Kidney tubule cell (primary cell): ENCODE data around the gene EFEMP1.
"Not testable (repeated sequence)": the region's sequence is repeated elsewhere in the genome, so short reads cannot be mapped to it uniquely, and the experiment has no call there.

Experiments
- DNase-seq: peaks from one replicate; pipeline ENCODE4 v3.0.0-alpha.2; 2018; ENCODE audit warnings: low spot score

The EFEMP1 gene

GRCh38 chr2:55865096-55865835 lies 58.3 kb downstream of the EFEMP1 start:
- peak; percentile 36 for DNase-seq

DNA sequence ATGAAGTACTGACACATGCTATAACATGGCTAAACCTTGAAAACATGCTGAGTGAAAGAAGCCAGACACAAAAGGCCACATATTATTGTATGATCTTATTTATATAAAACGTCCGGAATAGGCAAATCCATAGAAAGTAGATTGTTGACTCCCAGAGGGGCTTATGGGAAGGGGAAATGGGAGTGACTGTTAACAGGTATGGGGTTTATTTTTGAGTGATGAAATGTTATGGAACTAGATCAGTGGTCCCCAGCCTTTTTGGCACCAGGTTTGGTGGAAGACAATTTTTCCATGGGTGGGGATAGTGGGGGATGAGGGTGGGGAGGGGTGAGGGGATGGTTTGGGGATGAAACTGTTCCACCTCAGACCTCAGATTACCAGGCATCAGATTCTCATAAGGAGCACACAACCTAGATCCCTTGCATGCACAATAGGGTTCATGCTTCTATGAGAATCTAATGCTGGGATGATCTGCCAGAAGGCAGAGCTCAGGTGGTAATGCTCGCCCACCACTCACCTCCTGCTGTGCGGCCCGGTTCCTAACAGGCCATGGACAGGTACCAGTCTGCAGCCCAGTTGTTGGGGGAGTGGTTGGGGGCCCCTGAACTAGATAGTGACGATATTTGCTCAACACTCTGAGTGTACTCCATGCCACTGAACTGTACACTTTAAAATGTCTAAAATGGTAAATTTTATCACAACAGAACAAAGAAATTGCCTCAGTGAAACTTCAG lies 59.1 kb downstream of the EFEMP1 start:
- no peak for DNase-seq

- DNase-seq = peak; percentile 98
Measured at GRCh38 chr2:55862673-55863390, 60.8 kb downstream of the EFEMP1 start.

GRCh38 chr2:55862246-55862645 lies 61.3 kb downstream of the EFEMP1 start:
- DNase-seq = peak; percentile 69

DNA sequence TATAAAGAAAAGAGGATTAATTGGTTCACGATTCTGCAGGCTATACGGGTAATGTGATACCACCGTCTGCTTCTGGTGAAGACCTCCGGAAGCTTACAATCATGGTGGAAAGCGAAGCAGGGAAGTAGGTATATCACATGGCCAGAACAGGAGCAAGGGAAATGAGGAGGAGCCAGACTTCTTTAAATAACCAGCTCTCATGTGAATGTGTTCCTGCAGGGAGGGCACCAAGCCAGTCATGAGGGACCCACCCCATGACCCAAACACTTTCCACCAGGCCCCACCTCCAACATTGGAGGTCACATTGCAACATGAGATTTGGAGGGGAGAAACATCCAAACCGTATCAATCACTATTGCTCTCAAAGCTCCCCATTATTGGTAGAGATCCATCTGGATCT lies 61.8 kb downstream of the EFEMP1 start:
- DNase-seq = no peak

DNA sequence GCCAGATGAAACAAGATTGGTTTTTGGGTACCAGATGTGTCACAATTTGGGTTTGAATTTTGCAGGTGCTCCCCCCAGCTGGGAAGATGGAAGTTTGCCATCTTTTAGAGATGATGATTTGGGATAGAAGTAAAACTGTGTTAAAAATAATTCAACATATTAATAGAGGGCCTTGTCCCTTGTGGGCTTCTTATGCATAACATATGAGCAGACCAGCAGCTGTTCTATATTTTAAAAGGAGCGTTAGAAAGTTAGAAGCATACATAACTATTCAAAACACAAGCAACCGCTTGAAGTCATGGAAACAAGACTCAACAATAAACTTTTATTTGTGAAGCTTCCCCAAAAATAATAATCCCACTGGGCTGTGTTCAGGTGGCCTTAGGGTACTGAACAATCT lies 62.8 kb downstream of the EFEMP1 start:
- no peak for DNase-seq

GRCh38 chr2:55859875-55860274 lies 63.7 kb downstream of the EFEMP1 start:
- DNase-seq = no peak

GRCh38 chr2:55857766-55858165 lies 65.8 kb downstream of the EFEMP1 start:
- DNase-seq = no peak

GRCh38 chr2:55856936-55857335 lies 66.6 kb downstream of the EFEMP1 start:
- peak; percentile 68 for DNase-seq

GRCh38 chr2:55848096-55848495 lies 75.5 kb downstream of the EFEMP1 start:
- no peak for DNase-seq

GRCh38 chr2:55846426-55846825 lies 77.2 kb downstream of the EFEMP1 start:
- no peak for DNase-seq

GRCh38 chr2:55844986-55845385 lies 78.6 kb downstream of the EFEMP1 start:
- no peak for DNase-seq

DNA sequence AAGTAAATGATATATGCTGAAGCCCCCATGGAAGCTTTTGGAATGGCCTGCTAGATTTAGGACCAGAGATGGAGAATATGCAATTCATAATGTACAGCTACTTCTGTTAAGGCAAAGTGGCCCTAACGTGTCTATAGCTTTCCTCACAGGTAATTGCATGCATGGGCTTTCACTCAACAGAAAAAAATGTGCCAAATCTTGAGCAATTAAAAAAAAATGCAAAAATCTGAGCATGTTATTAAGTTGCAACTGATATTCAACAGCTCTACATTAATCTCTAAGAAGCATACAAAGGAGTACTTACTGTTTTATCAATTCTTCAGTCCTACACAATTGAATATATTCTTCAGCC lies 79.6 kb downstream of the EFEMP1 start:
- no peak for DNase-seq

GRCh38 chr2:55843096-55843993 lies 80.2 kb downstream of the EFEMP1 start:
- peak; percentile 79 for DNase-seq

GRCh38 chr2:55842046-55842445 lies 81.5 kb downstream of the EFEMP1 start:
- peak; percentile 16 for DNase-seq

DNA sequence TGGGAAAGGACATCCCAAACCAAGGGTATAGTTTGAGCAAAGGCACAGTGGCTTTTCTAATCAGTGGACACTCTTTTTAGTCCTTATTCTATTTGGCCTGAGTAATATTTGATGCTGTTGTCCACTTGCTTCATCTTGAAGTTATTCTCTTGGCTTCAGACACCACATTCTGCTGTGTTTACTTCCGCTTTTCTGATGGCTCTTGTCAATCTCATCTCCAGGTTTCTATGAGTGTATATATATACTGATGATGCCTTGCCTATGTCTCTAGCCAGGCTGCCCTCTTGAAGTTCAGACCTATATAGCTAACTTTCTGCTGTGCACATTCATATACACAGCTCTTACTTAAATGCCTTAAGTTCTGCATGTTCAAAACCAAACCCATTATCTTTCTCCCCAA lies 83.1 kb downstream of the EFEMP1 start:
- DNase-seq = no peak

DNA sequence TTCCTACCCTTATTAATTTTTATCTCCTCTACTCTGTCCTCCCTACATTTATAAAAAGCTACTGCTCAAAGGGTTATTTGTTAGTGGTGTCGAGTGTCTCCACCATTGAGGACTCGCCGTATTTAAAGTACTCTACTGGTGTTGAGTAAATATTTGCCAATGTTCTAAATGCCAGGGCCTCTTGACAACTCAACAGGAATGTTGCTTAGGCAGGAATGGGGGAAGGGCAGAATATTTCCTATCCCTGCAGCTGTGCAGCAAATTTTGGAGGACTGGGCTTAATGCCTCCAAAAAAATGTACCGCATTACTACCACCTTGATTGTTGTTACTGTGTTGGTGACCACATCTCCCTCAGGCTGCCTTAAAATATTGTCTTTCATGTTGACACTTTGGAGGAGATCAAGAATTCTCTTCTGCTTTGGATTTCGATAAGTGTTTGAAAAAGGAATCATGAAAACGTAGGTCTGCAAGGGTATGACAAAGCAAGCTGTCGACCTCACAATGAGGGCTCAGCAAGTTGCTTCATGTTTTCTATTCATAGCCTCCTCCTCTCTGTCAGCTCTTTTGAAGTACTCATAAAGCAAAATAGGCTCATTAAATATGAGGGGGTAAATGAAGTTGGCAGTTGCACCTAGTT lies 84.3 kb downstream of the EFEMP1 start:
- peak; percentile 65 for DNase-seq

- no peak for DNase-seq
Measured at GRCh38 chr2:55838653-55839052, 84.9 kb downstream of the EFEMP1 start.

GRCh38 chr2:55838117-55838516 lies 85.5 kb downstream of the EFEMP1 start:
- not testable (repeated sequence) for DNase-seq

DNA sequence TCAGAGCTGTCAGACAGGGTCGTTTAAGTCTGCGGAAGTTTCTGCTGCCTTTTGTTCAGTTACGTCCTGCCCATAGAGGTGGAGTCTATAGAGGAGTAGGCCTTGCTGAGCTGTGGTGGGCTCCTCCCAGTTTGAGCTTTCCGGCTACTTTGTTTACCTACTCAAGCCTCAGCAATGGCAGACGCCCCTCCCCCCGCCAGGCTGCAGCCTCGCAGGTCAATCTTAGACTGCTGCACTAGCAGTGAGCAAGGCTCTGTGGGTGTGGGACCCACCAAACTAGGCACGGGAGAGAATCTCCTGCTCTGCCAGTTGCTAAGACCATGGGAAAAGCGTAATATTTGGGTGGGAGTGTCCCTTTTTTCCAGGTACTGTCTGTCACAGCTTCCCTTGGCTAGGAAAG lies 86.5 kb downstream of the EFEMP1 start:
- DNase-seq = no peak

DNA sequence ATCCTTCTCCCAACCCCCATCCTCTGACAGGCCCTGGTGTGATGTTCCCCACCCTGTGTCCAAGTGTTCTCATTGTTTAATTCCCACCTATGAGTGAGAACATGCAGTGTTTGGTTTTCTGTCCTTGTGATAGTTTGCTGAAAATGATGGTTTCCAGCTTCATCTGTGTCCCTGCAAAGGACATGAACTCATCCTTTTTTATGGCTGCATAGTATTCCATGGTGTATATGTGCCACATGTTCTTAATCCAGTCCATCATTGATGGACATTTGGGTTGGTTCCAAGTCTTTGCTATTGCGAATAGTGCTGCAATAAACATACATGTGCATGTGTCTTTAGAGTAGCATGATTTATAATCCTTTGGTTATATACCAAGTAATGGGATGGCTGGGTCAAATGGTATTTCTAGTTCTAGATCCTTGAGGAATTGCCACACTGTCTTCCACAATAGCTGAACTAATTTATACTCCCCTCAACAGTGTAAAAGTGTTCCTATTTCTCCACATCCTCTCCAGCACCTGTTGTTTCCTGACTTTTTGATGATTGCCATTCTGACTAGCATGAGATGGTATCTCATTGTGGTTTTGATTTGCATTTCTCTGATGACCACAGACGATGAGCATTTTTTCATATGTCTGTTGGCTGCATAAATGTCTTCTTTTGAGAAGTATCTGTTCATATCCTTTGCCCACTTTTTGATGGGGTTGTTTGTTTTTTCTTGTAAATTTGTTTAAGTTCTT lies 91.7 kb downstream of the EFEMP1 start:
- DNase-seq = peak; percentile 32
